Ovary (tissue), 3 donors: ENCODE measurements around the gene UPK3A.

Source experiments
- CTCF ChIP-seq, 3 donors: fragments of 450-650 bp in 2 of 3; fragments of 200-600 bp in 1 of 3; IDR thresholded peaks; one replicate each; pipeline versions ENCODE4 v1.5.1 to v1.8.0; 2016 to 2022; ENCODE audit warnings: antibody characterized with exemption in 3 of 3, mild to moderate bottlenecking in 1 of 3
- EP300 ChIP-seq: sonication (generic); formaldehyde crosslinking; IDR thresholded peaks from one replicate; pipeline ENCODE4 v1.6.1; 2017; ENCODE audit warnings: antibody characterized with exemption
- donor health status: DM: no; HTN: no; CAD: no.

DNA sequence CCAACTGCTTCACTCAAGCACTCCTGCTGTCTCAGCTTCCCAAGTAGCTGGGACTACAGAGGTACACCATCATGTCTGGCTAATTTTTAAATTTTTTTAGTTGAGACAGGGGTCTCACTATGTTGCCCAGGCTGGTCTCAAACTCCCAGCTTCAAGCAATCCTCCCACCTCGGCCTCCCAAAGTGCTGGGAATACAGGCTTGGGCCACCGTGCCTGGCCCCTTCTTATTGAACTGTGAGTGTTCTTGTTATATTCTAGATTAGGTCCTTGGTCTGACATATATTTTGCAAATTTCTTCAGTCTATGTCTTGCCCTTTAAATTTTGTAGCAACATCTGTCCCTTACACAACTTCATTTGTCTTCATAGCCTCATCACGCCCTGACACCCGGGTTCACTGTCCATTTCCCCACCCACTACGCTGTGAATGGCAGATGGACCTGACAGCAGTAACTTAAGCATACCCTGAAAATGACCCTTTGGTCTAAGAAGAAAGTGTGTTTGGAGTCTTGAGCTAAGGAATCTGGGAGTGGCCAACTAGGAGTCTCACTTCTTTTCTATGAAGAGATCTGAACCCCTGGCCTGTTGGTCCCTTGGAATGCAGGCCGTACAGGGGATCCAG is 20.8 kb downstream of the UPK3A start:
- no peak for TF ChIP-seq CTCF (IDR thresholded peaks at IDR 0.05)
- TF ChIP-seq EP300: no peak
